Uterus (tissue), 4 donors: ENCODE data around the gene GPATCH2. TPM values are rescaled to one million over a fixed set of nuclear protein-coding genes. Genes with fewer than 3 reads are reported as not detected.

Source experiments
- DNase-seq, 2 donors: peaks; one replicate each; pipeline ENCODE4 v3.0.0-alpha.2; 2019 to 2020
- H3K27ac ChIP-seq, 2 donors: fragments of 200-600 bp; sonication (generic); 1 replicate in 1 of 2; 2 replicates in 1 of 2; pipeline ENCODE4 v1.5.1; 2016 to 2018
- H3K27me3 ChIP-seq, 2 donors: fragments of 200-600 bp; sonication (generic); one replicate each; pipeline ENCODE4 v1.5.1; 2018 to 2019; ENCODE audit warnings: control low read depth in 1 of 2
- H3K36me3 ChIP-seq, 2 donors: fragments of 200-600 bp; sonication (generic); one replicate each; pipeline ENCODE4 v1.5.1; 2019; ENCODE audit warnings: control low read depth in 1 of 2
- H3K4me1 ChIP-seq, 2 donors: fragments of 200-600 bp; sonication (generic); one replicate each; pipeline ENCODE4 v1.5.1; 2018 to 2019; ENCODE audit warnings: control low read depth in 1 of 2
- H3K4me3 ChIP-seq, 2 donors: fragments of 200-600 bp; sonication (generic); 1 replicate in 1 of 2; 2 replicates in 1 of 2; pipeline ENCODE4 v1.5.1; 2018 to 2019; ENCODE audit warnings: mild to moderate bottlenecking in 1 of 2
- H3K9me3 ChIP-seq, 2 donors: fragments of 200-600 bp; sonication (generic); one replicate each; pipeline ENCODE4 v1.5.1; 2019; ENCODE audit warnings: control low read depth in 1 of 2
- CTCF ChIP-seq, 4 experiments: fragments of 200-600 bp in 2 of 4; fragments of 450-650 bp in 2 of 4; sonication (generic) in 2 of 4; IDR thresholded peaks; one replicate each; pipeline ENCODE4 v1.5.1; 2016 to 2019; ENCODE audit warnings: antibody characterized with exemption in 4 of 4, mild to moderate bottlenecking in 2 of 4, moderate library complexity in 1 of 4
- POLR2A ChIP-seq, 2 donors: fragments of 450-650 bp; IDR thresholded peaks; one replicate each; pipeline ENCODE4 v1.6.1; 2016; ENCODE audit warnings: antibody characterized with exemption in 2 of 2, mild to moderate bottlenecking in 1 of 2, moderate library complexity in 1 of 2
- intact Hi-C: fragments of 100-400 bp; cut with DNase I; formaldehyde crosslinking; loops from one replicate; pipeline ENCODE4 v1.15.1; 2023; ENCODE audit warnings: low total_unique reads
- total RNA-seq, 4 donors: library from RNA; depleted of rRNA in 3 of 4; stranded (reverse); fragments of >200 nt in 3 of 4; gene quantifications; one replicate each; pipeline versions ENCODE4 v1.1.0 to v1.2.4, GENCODE V29; 2014 to 2023
- donor health status: DM: yes; HTN: yes; CAD: no.

GPATCH2 gene
- total RNA-seq, 4 donors from 2014 or later = 13.1 to 50.3 (median 19.2) TPM

DNA sequence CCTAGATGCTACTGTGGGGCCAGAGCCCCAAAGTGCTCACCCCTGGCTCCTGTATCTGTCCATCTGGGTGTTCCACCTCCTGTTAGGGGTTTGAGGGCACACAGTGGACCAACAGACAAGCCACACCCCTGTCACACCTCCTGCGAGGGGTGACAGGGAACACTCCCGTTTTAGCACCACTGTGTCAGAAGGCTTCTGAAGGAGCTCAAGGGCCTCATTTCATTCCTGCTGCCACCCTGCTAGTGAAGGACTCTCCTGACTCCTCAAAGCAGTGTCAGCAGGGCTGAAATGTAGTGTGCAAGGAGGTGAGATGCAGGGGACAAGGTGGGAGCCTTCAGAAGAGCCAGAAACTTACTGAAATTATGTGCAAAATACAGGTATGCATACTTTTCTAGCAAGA lies 174.6 kb downstream of the GPATCH2 start:
- Histone ChIP-seq H3K27ac (no peak overlapping the region), H3K9me3 (no peaks in the 10 kb centered on the region), H3K27me3 (no peaks in the 10 kb centered on the region), H3K4me1 (no peaks in the 10 kb centered on the region), H3K36me3 (no peaks in the 10 kb centered on the region), H3K4me3 (no peak overlapping the region)
- intact Hi-C loops = no loop called here
- DNase-seq = no peak
- TF ChIP-seq CTCF (IDR thresholded peaks at IDR 0.05) = no peak
- no peak for TF ChIP-seq POLR2A (IDR thresholded peaks at IDR 0.05)

DNA sequence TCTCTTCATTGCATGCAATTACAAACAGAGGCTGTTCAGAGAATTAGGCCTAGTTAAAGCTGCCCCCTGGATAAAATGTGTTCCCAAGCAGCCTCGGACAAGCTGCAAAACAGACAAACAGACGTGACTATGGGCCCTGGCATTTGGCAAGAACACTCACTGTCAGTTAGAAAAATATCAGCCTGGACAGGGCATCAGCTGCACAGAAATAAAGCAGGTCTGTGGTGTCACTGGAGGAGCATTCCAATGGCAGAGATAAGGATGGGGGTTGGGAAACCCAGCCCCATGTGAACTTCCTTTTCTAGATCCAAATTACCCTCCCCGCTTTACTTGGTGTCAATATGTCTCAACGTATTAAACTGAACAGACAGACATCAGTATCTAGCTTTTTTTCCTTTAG lies 177.1 kb downstream of the GPATCH2 start:
- intact Hi-C loops = no loop called here
- H3K9me3 ChIP-seq = no peaks in the 10 kb centered on the region
- H3K27ac ChIP-seq = no peak overlapping the region
- no peak for DNase-seq
- no peak for TF ChIP-seq CTCF (IDR thresholded peaks at IDR 0.05)
- no peak for TF ChIP-seq POLR2A (IDR thresholded peaks at IDR 0.05)
- no peak overlapping the region for H3K4me3 ChIP-seq
- H3K4me1 ChIP-seq = no peaks in the 10 kb centered on the region
- H3K27me3 ChIP-seq = no peaks in the 10 kb centered on the region
- no peaks in the 10 kb centered on the region for H3K36me3 ChIP-seq

DNA sequence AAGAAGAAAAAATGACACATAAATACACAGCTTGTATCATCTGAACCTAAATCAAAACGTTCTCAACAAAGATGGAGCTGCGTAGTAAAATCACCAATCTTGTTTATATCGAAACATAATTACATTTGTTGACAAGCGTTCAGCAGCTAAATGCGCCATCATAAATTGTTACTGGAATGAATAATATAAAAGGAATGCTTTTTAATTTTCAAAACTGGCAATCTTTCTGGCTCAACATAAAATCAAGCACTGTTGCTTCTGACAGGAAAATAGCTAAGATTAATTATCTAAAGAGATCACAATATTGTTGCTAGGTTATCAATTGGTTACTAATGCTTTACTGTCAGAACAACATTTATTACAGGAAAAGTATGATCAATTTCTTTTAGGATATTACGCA lies 181.5 kb downstream of the GPATCH2 start:
- Histone ChIP-seq H3K4me1 (no peaks in the 10 kb centered on the region), H3K27ac (no peak overlapping the region), H3K9me3 (no peaks in the 10 kb centered on the region), H3K27me3 (no peaks in the 10 kb centered on the region), H3K4me3 (no peak overlapping the region), H3K36me3 (no peaks in the 10 kb centered on the region)
- TF ChIP-seq POLR2A (IDR thresholded peaks at IDR 0.05) (no peak), CTCF (IDR thresholded peaks at IDR 0.05) (no peak)
- intact Hi-C loops = no loop called here
- DNase-seq = no peak

GRCh38 chr1:217443845-217444244 lies 187.0 kb downstream of the GPATCH2 start:
- Histone ChIP-seq H3K27ac (no peak overlapping the region), H3K9me3 (no peaks in the 10 kb centered on the region), H3K27me3 (no peaks in the 10 kb centered on the region), H3K36me3 (no peaks in the 10 kb centered on the region), H3K4me3 (no peak overlapping the region), H3K4me1 (no peaks in the 10 kb centered on the region)
- TF ChIP-seq POLR2A (IDR thresholded peaks at IDR 0.05) (no peak), CTCF (IDR thresholded peaks at IDR 0.05) (no peak)
- intact Hi-C loops = no loop called here
- DNase-seq = no peak

DNA sequence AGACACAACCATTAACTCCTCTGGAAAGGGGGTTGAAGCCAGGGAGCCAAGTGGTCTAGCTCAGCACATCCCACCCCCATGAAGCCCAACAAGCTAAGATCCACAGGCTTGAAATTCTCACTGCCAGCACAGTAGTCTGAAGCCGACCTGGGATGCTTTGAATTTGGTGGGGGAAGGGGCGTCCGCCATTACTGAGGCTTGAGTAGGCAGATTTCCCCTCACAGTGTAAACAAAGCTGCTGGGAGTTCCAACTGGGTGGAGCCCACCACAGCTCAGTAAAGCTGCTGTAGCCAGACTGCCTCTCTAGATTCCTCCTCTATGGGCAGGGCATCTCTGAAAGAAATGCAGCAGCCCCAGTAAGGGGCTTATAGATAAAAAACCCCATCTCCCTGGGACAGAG lies 193.5 kb downstream of the GPATCH2 start:
- TF ChIP-seq POLR2A (IDR thresholded peaks at IDR 0.05) = no peak
- no peak for TF ChIP-seq CTCF (IDR thresholded peaks at IDR 0.05)
- DNase-seq = no peak
- H3K36me3 ChIP-seq = no peaks in the 10 kb centered on the region
- no peaks in the 10 kb centered on the region for H3K4me1 ChIP-seq
- H3K27ac ChIP-seq = no peak overlapping the region
- no peaks in the 10 kb centered on the region for H3K27me3 ChIP-seq
- intact Hi-C loops = no loop called here
- H3K9me3 ChIP-seq = no peaks in the 10 kb centered on the region
- no peak overlapping the region for H3K4me3 ChIP-seq
